NCI-H82 treated with DMSO at 0.1 percent for 48 hours (cell line): ENCODE measurements around the gene IGFBP2.

ENCODE experiments used
- DNase-seq: peaks from one replicate; lab custom pipeline; 2025; ENCODE audit not compliant: unreplicated experiment; lab: John Stamatoyannopoulos, UW

Gene IGFBP2

GRCh38 chr2:216615298-216616082 lies 17.7 kb upstream of the IGFBP2 start:
- DNase-seq = no peak

GRCh38 chr2:216616083-216616678 lies 17.0 kb upstream of the IGFBP2 start:
- DNase-seq = no peak

GRCh38 chr2:216617159-216617815 lies 15.9 kb upstream of the IGFBP2 start:
- DNase-seq = no peak

DNA sequence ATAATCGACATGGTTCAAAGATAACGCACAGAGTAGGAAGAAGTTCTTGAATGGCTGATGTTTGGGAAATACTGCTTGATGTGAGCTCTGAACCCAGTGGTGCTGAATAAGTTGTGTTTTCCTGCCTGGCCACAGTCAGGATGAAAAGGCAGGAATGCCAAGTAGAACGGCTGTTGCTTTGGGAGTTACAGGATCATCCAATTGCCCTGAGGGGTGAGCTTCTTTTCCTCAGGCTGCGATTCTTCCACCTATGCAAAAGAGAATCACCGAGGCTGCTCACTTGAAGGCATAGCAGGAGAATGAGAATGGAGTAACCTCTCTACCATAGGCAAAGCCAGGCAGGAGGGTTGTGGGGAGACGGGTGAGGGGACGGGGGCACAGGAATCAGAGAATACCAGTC lies 14.4 kb upstream of the IGFBP2 start:
- DNase-seq = peak; percentile 62

DNA sequence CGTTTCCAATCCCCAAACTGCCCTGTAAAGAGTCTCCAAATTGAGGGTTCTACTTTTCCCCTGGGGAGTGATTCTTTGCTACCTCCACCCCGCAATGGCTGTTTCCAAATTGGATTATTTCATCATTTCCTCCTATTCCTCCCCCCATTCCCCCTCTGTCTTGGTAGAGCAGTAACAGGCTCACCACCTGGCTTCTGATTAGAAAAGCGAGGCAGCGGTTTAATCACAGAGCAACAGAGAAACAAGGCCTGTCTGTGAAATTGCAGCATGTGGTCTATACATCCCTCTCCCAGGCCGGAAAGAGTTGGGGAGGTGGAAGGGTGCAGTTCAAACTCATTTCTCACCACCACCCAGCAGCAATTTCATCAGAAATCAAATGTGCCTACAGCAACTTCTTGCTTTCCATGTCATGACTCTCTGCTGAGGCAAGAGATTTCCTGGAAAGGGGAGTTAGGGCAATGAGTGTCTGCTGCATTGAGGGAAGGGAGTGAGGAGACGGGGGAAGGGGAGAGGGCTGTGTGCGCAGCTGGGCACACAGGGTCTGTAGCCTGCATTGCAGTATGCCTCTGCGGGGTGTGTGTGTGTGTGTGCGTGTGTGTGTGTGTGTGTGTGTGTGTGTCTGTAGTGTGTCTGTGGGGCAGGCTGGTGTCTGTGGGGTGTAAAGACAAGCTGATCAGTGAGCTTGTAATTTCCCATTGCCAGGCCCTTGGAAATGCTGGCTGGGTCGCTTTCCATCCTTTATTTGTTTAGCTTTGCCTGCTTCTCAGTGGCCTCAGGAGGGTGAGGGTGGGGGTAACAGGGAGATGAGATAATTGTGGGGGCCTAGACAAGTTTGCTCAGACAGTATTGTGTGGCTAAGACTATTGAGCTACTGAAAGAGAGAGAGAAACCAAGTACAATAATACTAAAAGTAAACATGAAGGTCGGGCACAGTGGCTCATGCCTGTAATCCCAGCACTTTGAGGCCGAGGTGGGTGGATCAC lies 13.5 kb upstream of the IGFBP2 start:
- peak; percentile 99 for DNase-seq

DNA sequence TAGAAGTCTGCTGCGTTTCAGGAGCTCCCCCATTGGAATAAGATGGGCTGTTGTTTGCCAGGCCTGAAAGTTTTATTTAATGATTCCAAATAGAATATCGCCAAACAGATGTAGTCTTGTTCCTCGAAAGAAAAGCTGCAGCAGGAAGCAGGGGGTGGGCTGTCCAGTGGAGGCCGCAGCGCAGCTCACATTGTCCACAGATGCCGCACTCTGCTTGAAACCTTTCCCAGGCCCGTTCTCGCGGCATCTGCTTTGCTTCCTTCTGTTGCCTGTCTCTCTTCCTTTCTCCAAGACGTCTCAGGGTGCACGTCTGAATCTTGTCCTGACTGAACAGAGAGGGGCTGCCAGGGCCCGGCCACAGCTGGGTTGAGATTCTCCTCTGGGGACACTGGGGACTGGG lies 12.4 kb upstream of the IGFBP2 start:
- DNase-seq = peak; percentile 73

GRCh38 chr2:216621292-216621691 lies 11.9 kb upstream of the IGFBP2 start:
- peak; percentile 90 for DNase-seq

GRCh38 chr2:216622526-216622925 lies 10.7 kb upstream of the IGFBP2 start:
- DNase-seq = no peak

- no peak for DNase-seq
Observed at GRCh38 chr2:216624251-216624650, 9.0 kb upstream of the IGFBP2 start.

GRCh38 chr2:216626168-216626874 lies 6.9 kb upstream of the IGFBP2 start:
- no peak for DNase-seq

DNA sequence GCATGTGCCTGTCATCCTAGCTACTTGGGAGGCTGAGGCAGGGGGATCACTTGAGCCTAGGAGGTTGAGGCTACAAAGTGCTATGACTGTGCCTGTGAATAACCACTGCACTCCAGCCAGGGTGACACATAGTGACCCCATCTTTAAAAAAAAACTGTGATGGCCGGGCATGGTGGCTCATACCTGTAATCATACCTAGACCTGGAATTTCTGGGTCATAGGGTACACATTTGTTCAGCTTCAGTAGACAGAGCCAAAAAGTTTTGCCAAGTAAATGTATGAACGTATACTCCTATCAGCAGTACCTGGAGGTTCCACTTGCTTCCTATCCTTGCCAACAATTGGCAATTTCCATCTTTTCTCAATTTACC lies 6.4 kb upstream of the IGFBP2 start:
- DNase-seq = no peak

DNA sequence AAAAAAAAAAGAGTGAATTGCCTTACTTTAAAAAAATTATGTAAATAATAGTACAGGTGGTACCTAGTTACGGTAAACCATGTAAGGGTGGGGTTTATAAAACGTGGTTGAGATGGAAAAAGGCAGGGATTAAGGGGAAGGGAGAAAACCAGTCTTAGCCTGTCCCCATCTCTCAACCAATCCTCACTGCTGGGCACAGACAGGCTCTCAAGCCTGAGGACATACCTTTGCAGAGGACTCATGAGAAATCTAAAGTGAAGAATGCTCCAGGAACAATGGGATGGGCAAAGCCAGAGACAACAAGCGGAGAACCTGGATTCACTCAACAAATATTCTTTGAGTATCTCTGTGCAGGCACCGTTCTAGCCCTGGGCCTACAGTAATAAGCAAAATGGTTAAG lies 3.4 kb upstream of the IGFBP2 start:
- DNase-seq = no peak

DNA sequence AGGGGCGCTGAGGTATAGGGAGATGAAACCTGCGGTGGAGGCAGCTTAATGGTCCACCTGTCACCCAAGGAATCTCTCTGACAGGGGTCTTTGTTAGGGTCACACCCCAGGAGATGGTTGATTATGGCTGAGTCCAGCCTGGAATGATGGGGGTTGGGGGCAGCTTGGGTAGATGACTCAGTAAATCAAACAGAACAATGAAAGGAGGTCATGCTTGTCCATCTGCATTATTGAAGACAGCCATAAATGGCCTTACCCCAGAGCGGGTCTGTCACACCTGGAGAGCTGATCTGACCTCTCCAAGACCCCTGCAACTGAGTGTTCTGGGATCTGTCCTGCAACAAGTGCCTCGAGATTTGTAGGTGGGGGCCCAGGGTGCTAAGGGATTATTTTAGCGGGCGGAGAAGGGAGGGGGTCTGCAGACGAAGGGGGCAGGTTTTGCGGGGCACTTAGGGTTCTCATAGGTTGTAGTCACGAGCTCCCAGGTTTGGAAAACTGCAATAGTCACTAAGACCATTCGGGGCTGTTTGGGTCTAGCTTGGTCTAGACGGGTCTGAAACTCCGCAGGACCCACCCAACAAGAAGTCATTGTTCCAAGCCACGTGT lies 771 bp upstream of the IGFBP2 start:
- no peak for DNase-seq

GRCh38 chr2:216633616-216634369 lies 573 bp downstream of the IGFBP2 start:
- DNase-seq = no peak

DNA sequence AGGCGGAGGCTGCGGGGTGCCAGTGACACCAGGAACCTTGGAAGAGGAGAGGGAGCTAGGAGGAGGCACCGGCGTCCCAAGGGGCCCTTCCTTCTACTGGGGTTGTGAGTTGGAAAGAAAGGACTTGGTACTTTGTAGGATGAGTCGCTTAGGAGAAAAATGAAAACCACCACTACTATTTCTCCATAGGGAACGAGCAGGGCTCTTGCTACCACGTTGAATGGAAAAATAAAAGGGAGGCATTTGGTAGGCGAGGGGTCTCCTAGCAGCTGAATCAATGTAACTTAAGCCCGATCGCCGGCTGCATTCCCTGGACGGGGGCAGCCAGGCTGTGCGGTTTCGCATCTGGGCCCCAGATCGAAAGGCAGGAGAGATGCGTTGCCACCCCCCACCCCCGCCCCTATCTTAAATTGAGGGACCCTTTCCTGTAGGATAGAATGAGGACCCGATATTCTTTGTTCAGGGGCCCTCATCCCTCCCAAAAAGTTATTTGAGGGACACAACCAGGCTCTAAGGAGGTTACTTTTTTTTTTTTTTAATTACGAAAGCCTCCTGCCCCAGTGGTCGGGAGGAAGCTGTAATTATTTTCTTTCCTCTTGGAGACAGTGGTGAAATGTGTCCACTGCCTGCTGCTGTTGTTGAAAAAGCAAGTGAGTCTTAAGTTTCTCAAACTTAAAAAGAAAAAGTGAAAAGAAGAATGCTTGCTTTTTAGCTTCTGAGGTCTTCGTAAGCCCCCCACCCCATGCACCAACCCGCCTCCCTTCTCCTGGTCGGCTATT lies 1.3 kb downstream of the IGFBP2 start:
- no peak for DNase-seq

DNA sequence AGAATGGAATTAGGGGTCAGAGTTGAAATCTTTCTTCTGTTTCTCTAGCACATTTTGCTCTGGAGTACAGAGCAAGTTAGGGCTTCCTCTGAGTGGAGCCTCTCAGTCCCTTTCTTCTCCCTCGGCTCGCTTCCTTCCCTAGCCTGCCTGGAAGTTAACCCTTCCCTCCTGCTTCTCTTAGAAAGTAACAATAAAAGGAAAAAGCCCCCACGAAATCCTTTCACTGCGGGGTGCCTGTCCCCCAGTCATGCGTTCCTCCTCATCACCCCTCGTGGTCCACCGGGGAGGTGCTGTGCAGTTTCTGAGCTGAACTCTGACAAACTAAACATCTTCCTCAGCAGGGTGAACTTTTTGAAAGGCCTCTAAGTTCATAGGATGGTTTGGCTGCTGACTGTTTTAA lies 2.0 kb downstream of the IGFBP2 start:
- no peak for DNase-seq

DNA sequence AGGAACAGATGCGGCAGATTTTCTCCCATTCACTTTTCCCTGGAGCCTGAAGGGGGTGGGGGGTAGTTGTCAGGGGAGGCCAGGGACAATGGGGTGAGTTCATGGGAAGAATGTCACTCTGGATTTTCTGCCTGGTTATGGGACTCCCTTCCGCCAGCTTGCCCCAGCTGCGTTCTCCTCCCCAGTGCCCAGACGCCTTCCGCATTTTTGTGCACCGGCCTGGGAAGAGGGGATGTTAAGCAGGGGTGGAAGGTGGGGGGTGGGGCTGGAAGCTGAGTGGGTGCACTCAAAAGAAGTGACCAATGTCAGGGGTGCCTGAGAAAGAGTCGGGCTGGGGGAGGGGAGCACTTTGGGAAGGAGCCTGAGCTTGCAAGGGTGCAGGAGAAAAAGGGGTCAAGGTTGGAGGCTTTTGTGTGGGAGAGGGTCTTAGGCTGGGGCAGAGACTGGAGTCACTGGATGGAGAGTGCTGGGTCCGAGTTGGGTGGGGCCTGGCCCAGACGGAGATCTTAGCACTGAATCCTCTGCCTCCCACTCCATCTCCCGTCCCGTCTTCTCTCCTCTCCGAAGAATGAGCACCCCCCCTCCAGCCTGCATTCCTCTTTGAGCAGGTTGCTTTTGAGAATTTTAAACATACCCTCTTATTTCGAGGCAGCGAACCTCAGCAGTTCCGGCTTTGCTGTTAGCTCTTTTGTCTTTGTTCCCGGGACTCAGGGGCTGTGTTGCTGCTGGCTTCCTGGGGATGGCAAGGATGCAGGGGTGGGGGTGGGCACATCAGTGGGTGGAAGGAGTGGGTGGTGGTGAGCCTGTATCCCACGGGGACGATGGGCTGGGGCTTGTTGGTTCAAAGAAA lies 2.7 kb downstream of the IGFBP2 start:
- DNase-seq = peak; percentile 66
